Neuronal stem cell (in vitro differentiated cells): ENCODE results near the gene RARRES2.
"Not testable (repeated sequence)": the region's sequence is repeated elsewhere in the genome, so short reads cannot be mapped to it uniquely, and the experiment has no call there.

ENCODE experiments used
- DNase-seq: peaks from one replicate; pipeline ENCODE4 v3.0.0-alpha.2; 2013; ENCODE audit warnings: low spot score
- H2AFZ ChIP-seq: one replicate; pipeline ENCODE4 v1.6.1; 2013; ENCODE audit warnings: mild to moderate bottlenecking, low read length, inconsistent platforms
- H2AK5ac ChIP-seq: 2 replicates; pipeline ENCODE4 v1.6.1; 2013; ENCODE audit warnings: low read depth, mild to moderate bottlenecking, inconsistent platforms, low read length, moderate library complexity, mixed read lengths
- H2BK120ac ChIP-seq: 2 replicates; pipeline ENCODE4 v1.6.1; 2013; ENCODE audit warnings: low read depth, mild to moderate bottlenecking, inconsistent platforms, low read length, moderate library complexity, mixed read lengths
- H2BK12ac ChIP-seq: one replicate; pipeline ENCODE4 v1.6.1; 2013; ENCODE audit warnings: low read length, inconsistent platforms
- H2BK15ac ChIP-seq: 2 replicates; pipeline ENCODE4 v1.6.1; 2013; ENCODE audit warnings: mild to moderate bottlenecking, low read length, inconsistent platforms, mixed read lengths
- H2BK5ac ChIP-seq: one replicate; pipeline ENCODE4 v1.6.1; 2013; ENCODE audit warnings: inconsistent platforms, mild to moderate bottlenecking, low read length, moderate library complexity
- H3K14ac ChIP-seq: one replicate; pipeline ENCODE4 v1.6.1; 2013; ENCODE audit warnings: low read length, inconsistent platforms
- H3K18ac ChIP-seq: 2 replicates; pipeline ENCODE4 v1.6.1; 2013; ENCODE audit warnings: low read length, inconsistent platforms
- H3K23ac ChIP-seq: 2 replicates; pipeline ENCODE4 v1.6.1; 2013; ENCODE audit warnings: low read depth, mild to moderate bottlenecking, mixed read lengths, low read length, inconsistent platforms; ENCODE audit not compliant: poor library complexity
- H3K27ac ChIP-seq: replicated peaks from 3 replicates; pipeline ENCODE4 v1.5.1; 2013; ENCODE audit warnings: low read length, inconsistent platforms
- H3K27me3 ChIP-seq, 3 experiments: 2 replicates each; pipeline ENCODE4 v1.6.1; 2013; ENCODE audit warnings: low read length in 3 of 3, mild to moderate bottlenecking in 2 of 3, inconsistent platforms in 1 of 3, low read depth in 1 of 3, mixed read lengths in 1 of 3, moderate library complexity in 1 of 3; ENCODE audit not compliant: control insufficient read depth in 3 of 3, insufficient read depth in 3 of 3
- H3K36me3 ChIP-seq, 2 donors: replicated peaks in 1 of 2; 2 replicates each; pipeline ENCODE4 v1.6.1; 2013; ENCODE audit warnings: low read length in 2 of 2; ENCODE audit not compliant: control insufficient read depth in 2 of 2, insufficient read depth in 2 of 2
- H3K4ac ChIP-seq: 2 replicates; pipeline ENCODE4 v1.6.1; 2013; ENCODE audit warnings: inconsistent platforms, mild to moderate bottlenecking, low read length, moderate library complexity
- H3K4me1 ChIP-seq, 2 donors: 1 replicate in 1 of 2; 2 replicates in 1 of 2; pipeline ENCODE4 v1.6.1; 2013; ENCODE audit warnings: low read length in 2 of 2, low read depth in 1 of 2; ENCODE audit not compliant: control insufficient read depth in 2 of 2, insufficient read depth in 1 of 2
- H3K4me2 ChIP-seq: one replicate; pipeline ENCODE4 v1.6.1; 2013; ENCODE audit warnings: mild to moderate bottlenecking, low read length, inconsistent platforms; ENCODE audit not compliant: insufficient read depth, poor library complexity, severe bottlenecking
- H3K4me3 ChIP-seq, 2 donors: 2 replicates each; pipeline ENCODE4 v1.5.1; 2013; ENCODE audit warnings: low read length in 2 of 2, mild to moderate bottlenecking in 2 of 2, inconsistent platforms in 1 of 2, moderate library complexity in 1 of 2
- H3K79me1 ChIP-seq: one replicate; pipeline ENCODE4 v1.6.1; 2013; ENCODE audit warnings: low read depth, mild to moderate bottlenecking, inconsistent platforms, low read length, moderate library complexity
- H3K9ac ChIP-seq: one replicate; pipeline ENCODE4 v1.6.1; 2013; ENCODE audit warnings: mild to moderate bottlenecking, low read depth, low read length, inconsistent platforms; ENCODE audit not compliant: poor library complexity
- H3K9me3 ChIP-seq, 2 donors: replicated peaks in 1 of 2; 2 replicates each; pipeline versions ENCODE3 to v1.6.1; 2013; ENCODE audit warnings: low read length in 2 of 2, mild to moderate bottlenecking in 2 of 2, inconsistent platforms in 1 of 2, low read depth in 1 of 2, mixed read lengths in 1 of 2, moderate library complexity in 1 of 2; ENCODE audit not compliant: control insufficient read depth in 2 of 2, insufficient read depth in 1 of 2
- H4K8ac ChIP-seq: one replicate; pipeline ENCODE4 v1.6.1; 2013; ENCODE audit warnings: low read depth, mild to moderate bottlenecking, inconsistent platforms, low read length, moderate library complexity
- H4K91ac ChIP-seq: one replicate; pipeline ENCODE4 v1.6.1; 2013; ENCODE audit warnings: low read length, low read depth, mild to moderate bottlenecking, inconsistent platforms; ENCODE audit not compliant: poor library complexity
- WGBS, 2 donors: extraction: QIAGEN DNeasy Blood & Tissue Kit; methylation state at CpG; one replicate each; pipeline ENCODE4 v1.1.7; 2013; ENCODE audit warnings: missing lambda C conversion rate in 2 of 2, mixed read lengths in 1 of 2; ENCODE audit not compliant: insufficient read length in 2 of 2, insufficient replicate concordance in 1 of 2; ENCODE audit errors: extremely low coverage in 2 of 2; 5-methylcytosine and 5-hydroxymethylcytosine counted together

The RARRES2 gene

DNA sequence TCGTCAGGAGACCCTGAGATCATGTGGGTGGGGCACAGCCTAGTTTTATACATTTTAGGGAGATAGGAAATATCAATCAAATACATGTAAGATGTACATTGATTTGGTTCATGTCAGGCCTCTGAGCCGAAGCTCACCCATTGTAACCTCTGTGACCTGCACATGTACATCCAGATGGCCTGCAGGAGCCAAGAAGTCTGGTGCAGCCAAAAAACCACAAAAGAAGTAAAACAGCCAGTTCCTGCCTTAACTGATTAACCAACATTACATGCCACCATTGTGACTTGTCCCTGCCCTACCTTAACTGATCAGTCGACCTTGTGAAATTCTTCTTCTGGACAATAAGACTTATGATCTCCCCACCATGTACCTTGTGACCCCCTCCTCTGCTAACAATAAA, 34.3 kb downstream of the RARRES2 start:
- Histone ChIP-seq H3K9me3 (peaks cover 0 to 1% of the 10 kb centered on the region in 2 donors), H2BK120ac (no peak overlapping the region), H3K14ac (no peak overlapping the region), H2AFZ (no peak overlapping the region), H3K4me3 (no peak overlapping the region), H3K9ac (no peak overlapping the region), H2AK5ac (no peak overlapping the region), H3K4me2 (no peak overlapping the region), H3K4me1 (peaks cover 4 to 6% of the 10 kb centered on the region in 2 donors), H2BK12ac (no peak overlapping the region), H3K36me3 (no peaks in the 10 kb centered on the region), H2BK5ac (no peak overlapping the region), H4K91ac (no peak overlapping the region), H3K4ac (no peak overlapping the region), H2BK15ac (no peak overlapping the region), H3K18ac (no peak overlapping the region), H3K27me3 (no peaks in the 10 kb centered on the region), H3K79me1 (no peaks in the 10 kb centered on the region), H3K23ac (no peak overlapping the region), H3K27ac (no peak overlapping the region), H4K8ac (no peak overlapping the region)
- WGBS, 2 donors = no CpG with 5 or more reads among the region's 3 CpGs
- no peak for DNase-seq

DNA sequence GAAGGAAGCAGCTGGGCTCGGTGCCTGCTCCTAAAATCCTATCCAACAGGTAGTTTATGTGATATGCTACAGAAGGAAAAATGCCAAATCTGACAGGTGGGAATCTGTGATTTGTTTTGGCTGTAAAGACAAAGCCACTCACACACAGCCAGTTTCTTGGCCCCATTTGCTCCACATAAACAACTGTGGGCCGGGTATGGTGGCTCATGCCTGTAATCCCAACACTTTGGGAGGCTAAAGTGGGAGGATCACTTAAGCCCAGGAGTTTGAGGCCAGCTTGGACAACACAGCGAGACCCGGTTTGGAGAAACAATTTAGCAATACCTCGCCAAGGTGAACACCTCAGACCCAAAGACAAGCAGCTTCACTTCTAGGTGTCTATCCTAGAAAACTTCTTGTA, 35.1 kb downstream of the RARRES2 start:
- H3K4me1 ChIP-seq, H3K18ac ChIP-seq, H2BK120ac ChIP-seq, DNase-seq, H3K27ac ChIP-seq, H3K14ac ChIP-seq, H3K36me3 ChIP-seq, H3K79me1 ChIP-seq, H3K4me2 ChIP-seq, H2BK12ac ChIP-seq, H2BK15ac ChIP-seq, H4K8ac ChIP-seq, H4K91ac ChIP-seq, H3K4me3 ChIP-seq, H3K9me3 ChIP-seq, H3K23ac ChIP-seq, H3K27me3 ChIP-seq, H3K9ac ChIP-seq, H3K4ac ChIP-seq, H2BK5ac ChIP-seq, H2AFZ ChIP-seq, H2AK5ac ChIP-seq: not testable (repeated sequence)
- no CpG with 5 or more reads among the region's 5 CpGs for WGBS, 2 donors

DNA sequence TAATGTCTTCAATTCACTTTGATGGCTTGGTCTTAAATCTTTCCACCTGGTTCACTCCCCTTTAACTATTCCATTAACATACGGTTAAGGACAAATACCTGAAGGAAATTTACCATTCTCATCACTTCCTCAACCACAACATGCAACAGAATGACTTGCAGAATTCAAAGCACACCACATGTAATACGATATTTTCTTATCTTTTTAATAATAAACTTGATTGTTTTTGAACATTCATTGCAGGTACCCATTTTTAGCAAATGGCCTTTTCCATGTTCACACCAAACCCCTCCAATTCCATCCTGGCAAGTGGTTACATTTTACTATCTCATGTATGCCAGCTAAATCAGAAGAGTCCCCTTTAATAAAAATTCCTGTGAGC, 35.5 kb downstream of the RARRES2 start:
- H3K18ac ChIP-seq, H2BK12ac ChIP-seq, H2AFZ ChIP-seq, H3K36me3 ChIP-seq, H3K79me1 ChIP-seq, H3K27ac ChIP-seq, H3K27me3 ChIP-seq, H3K9ac ChIP-seq, H3K14ac ChIP-seq, H3K4me3 ChIP-seq, H4K91ac ChIP-seq, H2BK120ac ChIP-seq, H3K9me3 ChIP-seq, H3K4me2 ChIP-seq, H2BK5ac ChIP-seq, H2AK5ac ChIP-seq, H4K8ac ChIP-seq, H2BK15ac ChIP-seq, DNase-seq, H3K23ac ChIP-seq, H3K4me1 ChIP-seq, H3K4ac ChIP-seq: not testable (repeated sequence)
- no CpG with 5 or more reads among the region's 2 CpGs for WGBS, 2 donors

- not testable (repeated sequence) for H3K4me3 ChIP-seq, H3K9me3 ChIP-seq, H3K4ac ChIP-seq, H3K36me3 ChIP-seq, H2BK120ac ChIP-seq, H3K27ac ChIP-seq, H4K8ac ChIP-seq, H3K27me3 ChIP-seq, H2AFZ ChIP-seq, H3K4me2 ChIP-seq, H2AK5ac ChIP-seq, H2BK12ac ChIP-seq, H2BK15ac ChIP-seq, H2BK5ac ChIP-seq, H3K9ac ChIP-seq, DNase-seq, H4K91ac ChIP-seq, H3K23ac ChIP-seq, H3K4me1 ChIP-seq, H3K18ac ChIP-seq, H3K14ac ChIP-seq, H3K79me1 ChIP-seq
- 100% methylated on average over 1 of the region's 11 CpGs; no CpG with 5 or more reads in 1 of the 2 donors for WGBS, 2 donors
These were observed 36.0 kb downstream of the RARRES2 start for GRCh38 chr7:150305259-150305902.
